ENCODE measurements around the gene FHIT.
"Not testable (repeated sequence)": the region's sequence is repeated elsewhere in the genome, so short reads cannot be mapped to it uniquely, and the experiment has no call there.

FHIT gene

DNA sequence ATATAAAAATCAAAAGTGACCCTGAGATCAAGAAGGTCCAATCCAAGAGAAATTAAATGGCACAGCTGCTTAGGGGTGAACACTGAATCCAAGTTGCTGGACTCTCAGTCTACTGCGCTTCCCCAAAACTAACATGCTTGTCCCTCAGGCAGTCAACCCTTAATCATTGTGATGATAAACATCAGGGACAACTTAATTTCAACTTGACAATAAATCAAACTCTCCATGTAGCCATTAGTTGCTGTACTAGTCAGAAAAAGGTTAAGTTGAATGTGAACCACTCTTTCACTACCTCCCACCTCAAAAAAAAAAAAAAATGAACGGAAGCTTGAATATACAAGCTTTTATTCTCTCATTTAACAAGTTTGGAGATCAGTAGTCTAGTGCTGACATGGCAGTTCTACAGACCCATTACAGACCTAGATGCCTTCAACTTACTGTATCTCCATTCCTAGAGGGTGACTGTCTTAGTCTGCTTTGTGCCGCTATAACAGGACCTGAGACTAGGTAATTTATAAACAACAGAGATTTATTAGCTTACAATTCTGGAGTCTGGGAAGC, 185.7 kb downstream of the FHIT start:
- DNase-seq, result no peak

DNA sequence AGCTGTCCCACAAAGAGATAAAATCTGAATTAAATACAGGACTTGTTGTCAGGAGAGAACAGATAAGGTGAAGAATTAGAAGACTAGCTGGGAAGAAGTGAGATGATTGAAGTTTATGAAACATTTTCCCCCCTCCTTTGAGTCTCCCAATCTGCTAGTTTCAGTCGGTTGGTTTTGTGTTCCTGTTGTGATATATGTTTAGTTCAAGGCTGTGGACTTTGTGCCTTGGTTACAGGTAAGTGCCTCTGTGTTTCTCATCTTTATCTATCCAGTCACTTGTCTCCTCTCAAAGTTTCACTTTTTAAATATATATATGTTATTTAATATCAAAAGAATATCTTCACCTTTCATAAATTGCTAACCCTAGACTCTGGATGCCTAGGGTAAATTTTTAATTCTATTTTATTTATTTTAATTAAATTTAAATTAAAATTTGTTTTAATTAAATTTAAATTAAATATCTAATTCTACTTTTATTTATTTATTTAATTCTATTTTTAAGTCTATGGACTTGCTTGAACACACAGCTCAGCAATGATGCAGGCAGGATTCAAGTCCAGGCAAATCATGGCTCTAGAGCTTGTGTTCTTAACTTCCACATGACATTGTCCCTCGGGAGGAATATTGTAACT, 190.0 kb downstream of the FHIT start:
- no peak for DNase-seq

DNA sequence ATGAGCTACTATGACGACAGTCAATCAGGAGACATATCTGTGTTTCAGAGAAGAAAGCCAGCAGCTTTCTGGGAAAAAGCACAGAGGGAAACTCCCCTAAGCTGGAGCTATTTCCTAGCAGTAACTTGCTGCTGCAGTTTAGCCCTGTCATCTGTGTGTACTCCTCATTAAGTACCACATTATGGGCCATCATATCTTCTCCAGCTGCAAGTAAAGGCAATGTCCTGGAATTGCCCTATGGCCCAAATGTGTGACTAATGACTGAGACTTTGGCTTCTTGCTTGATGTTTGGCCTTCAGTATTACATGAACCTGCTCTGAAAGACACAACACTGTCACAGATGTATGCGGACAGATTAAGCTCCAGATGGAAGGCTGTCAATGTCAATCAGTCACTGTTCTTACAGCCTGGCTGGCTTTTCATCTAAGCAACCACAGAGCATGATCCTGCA, 190.8 kb downstream of the FHIT start:
- no peak for DNase-seq

DNA sequence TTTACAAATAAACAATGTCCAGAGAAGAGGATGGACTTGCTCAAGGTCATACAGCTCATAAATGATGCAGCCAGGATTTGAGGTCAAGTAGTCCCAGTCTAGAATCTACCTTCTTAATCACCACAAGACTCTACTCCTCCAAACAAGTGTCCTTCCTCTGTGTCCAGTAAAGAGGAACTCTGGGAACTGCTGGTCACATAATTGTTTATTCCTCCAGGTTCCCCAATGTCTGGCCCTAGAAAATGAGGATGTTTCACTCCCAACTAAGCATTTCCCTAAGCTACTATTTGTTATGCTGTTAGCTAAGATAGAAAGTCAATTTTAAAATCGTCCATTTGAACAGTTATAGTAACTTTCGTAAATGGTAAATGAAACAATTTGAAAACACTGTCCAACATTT, 192.4 kb downstream of the FHIT start:
- no peak for DNase-seq

DNA sequence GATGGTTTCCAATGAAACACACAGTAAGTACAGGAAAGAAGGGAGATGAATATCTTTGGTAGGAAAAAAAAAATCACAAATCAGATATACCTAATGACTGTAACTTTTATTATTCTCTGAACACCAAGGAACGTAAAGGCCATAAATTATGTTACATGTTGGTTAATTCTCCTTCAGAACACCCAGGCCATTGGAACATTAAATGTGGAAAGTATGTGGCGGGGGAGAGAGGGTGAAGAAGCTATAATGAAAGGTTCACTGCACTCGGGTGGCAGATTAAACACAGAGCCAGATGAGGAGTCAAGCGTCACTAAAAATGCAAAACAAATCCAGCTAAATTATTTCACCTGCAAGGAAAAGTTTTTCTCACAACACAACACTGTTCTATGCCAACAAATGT, 193.8 kb downstream of the FHIT start:
- no peak for DNase-seq

DNA sequence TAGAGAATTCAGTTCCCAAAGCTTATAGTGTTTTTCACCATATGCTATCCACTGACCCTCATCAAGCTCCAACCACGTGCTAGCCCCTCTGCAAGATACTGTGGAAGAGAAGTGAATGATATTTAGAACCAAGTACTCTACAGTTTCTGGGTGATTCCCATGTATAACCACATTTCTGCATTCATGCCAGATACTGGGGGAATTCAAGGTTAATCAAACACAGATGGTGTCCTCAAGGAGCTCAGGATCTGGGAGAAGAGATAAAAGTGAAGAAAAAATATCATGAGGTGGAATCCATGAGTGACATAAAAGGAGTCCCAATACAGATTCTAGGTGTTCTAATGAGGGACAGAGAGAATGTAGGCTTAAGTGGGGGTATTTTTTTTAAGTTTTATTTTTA, 195.8 kb downstream of the FHIT start:
- DNase-seq, result no peak

DNA sequence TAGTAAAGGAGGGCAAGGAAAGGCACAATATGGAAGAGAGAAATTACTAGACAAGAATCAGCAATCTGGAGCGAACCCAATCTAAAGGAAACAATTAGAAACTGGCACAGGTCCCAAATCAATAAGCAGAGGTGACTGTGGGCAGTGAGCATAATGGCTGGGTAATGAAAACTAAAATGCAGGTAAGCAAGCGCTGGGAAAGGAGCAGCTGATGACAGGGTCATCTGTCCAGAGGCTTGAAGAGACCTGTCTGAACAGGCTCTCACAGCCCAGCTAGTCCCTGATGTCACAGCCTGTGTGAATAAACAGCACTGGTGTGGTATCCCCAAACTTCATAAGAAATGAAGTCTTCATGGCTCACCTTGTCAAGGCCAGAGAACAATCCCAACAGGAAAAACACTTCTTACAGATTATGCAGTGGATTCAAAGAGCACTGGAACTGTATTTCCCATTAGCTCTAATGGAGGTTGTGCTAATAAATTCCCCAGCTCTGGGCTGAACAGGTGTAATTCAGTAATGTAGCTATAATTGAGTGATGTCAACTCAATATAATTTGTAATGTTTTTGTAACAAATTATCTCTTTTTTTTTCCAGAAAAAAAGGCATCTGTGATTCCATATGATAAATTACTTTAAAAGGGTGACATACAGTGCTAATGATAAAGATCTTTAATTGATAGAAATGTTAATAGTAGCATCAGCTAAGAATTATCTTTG, 197.3 kb downstream of the FHIT start:
- no peak for DNase-seq

DNA sequence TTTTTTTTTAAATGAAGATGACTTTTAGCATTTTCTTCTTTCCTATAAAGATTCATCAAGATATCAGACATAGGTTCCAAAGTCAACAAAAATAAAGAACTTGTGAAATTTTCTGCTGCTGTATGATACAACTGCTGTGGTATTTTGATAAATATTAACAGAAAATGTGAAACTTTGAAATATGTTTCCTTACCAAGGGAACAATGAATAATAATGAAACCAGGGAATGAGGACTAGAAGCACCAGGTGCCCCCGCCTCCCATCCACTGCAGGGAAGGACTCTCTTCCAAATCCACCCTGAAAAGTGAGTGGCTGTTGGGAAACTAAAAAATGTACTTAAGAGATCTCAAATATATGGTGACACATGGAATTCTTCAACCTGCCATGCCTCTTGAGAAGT, 198.4 kb downstream of the FHIT start:
- DNase-seq, result no peak

DNA sequence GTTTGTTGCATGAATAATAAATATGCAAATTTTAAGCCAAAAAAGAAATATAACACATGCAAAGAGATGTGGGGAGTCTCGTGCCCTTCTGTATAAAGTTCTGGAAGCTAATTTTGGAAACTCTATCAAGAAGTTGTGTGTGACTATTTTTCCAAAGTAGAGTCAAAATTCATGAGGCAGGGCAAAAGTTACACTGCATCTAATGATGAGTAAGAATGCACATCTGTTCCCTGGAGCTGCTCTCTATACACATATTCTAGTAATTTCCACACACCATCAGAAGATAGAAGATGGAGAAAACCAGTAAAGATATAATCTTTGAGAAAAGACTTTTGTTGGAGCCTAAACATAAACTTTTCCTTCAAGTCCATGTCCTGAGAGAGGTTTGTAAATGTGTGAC, 199.6 kb downstream of the FHIT start:
- no peak for DNase-seq

DNA sequence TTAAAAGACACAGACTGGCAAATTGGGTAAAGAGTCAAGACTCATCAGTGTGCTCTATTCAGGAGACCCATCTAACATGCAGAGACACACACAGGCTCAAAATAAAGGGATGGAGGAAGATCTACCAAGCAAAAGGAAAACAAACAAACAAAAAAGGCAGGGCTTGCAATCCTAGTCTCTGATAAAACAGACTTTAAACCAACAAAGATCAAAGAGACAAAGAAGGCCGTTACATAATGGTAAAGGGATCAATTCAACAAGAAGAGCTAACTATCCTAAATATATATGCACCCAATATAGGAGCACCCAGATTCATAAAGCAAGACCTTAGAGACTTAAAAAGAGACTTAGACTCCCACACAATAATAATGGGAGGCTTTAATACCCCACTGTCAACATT, 206.1 kb downstream of the FHIT start:
- not testable (repeated sequence) for DNase-seq

DNA sequence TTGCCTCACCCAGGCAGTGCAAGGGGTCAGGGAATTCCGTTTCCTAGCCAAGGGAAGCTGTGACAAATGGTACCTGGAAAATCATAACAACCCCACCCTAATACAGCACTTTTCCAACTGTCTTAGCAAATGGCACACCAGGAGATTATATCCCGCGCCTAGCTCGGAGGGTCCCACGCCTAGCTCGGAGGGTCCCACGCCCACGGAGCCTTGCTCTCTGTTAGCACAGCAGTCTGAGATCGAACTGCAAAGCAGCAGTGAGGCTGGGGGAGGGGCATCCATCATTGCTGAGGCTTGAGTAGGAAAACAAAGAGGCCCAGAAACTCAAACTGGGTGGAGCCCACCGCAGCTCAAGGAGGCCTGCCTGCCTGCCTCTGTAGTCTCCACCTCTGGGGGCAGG, 208.1 kb downstream of the FHIT start:
- DNase-seq, result no peak

DNA sequence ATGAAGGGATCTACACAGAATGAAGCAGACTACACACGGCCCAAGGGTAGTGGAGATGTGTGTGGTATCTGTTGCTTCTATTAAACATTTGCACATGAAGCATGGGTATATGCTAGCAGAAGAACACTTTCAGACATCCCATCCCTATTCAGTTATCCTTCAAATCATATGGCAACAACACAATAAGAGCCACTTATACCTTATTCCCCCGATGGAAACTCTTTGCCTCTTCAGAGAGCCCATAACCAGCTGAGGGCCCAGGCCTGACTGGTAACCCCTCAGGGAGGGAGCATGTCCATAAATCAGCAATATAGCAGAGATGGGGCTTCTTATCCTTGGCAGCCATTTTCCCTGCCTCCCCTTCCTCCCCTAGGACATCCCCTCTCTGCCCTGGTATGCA, 210.6 kb downstream of the FHIT start:
- no peak for DNase-seq

DNA sequence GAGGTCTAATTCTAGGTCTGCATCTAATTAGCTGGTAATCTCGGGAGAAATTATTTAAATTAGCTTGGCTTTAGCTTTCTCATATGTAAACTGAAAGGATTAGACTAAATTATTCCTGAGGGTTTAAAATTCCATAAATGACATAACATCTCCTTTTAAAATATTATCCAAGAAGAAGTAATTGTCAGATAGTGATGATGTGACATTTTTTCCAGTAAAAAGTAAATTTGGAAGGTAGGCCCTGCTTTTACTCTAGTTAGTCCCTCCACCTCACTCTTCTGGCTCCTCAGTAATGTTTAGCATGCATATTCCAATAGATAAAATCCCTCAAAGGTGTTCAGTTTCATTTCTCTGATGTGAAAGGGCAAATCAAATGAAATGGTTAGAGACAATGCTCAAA, 215.7 kb downstream of the FHIT start:
- no peak for DNase-seq

DNA sequence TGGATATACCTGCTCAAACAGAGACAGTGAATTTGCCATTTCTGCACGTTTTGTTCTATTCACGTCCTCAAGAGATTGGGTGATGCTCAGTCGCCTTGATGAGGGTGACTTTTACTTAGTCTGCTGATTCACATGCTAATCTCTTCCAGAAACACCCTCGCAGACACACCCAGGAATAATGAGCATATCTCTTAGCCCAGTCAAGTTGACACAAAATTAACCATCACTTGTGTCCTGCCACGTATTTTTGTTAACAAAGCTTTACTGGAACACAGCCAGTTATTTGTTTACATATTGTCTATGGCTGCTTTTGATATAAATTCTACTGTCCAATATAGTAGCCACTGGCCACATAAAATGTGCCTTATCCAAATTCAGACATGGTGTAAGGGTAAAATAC, 218.3 kb downstream of the FHIT start:
- no peak for DNase-seq

DNA sequence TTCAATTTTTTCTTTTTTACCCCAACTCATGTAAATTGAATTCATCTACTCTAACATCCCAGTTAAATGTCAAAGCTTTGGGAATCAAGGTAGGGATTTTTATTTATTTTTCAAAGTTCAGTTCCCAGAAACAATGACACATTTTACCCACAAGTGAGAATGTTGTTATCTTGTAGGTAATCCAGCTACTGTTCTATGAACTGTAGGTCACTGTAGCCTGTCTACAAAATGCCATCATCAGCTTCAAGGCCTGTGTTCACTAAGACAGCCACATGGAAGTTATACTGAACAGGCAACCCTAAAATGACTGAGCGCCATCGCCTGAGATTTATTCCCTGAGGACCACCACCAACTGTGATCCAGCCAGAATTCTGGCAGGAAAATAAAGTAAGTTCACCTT, 219.7 kb downstream of the FHIT start:
- DNase-seq, result no peak

DNA sequence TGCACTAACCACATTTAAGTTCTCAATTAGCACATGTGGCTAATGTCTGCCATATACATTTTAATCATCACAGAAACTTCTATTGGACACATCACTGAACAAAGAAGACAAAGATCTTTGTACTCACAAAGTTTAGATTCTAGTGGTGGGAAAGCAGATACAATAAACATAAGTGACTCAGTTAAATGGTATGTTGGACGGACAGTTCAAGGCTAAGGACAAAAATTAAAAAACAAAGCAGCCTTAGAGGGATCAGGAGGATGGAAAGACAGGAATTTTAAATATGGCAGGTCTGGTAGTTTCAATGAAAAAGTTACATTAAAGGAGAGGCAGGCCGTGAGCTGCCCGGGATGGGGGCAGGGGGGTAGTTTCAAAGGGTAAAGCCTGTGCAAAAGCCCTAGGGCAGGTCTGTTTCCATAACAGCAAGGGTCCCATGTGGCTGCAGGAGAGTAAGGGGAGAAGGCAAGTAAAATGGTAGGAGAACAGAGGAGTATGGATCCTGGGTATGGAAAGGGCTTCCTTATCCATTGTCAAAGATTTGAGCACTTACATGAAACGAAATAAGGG, 220.7 kb downstream of the FHIT start:
- no peak for DNase-seq

DNA sequence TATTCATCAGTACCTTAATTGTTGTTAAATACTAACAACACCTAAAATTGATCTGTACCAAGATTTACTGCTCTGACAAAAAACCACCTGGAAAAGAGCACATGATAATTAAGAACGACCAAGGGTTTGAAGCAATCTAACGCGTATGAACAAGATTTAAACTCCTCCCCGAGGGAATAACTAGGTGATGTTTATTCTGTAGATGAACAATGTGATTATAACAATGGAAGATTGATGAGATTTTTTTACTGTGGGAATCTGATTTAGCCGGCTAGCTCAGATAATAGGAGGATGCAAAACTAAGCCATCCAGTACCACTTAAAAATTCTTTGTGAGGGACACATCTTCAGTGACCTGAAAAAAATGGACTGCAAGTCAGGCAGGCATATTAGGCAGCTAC, 222.1 kb downstream of the FHIT start:
- no peak for DNase-seq

DNA sequence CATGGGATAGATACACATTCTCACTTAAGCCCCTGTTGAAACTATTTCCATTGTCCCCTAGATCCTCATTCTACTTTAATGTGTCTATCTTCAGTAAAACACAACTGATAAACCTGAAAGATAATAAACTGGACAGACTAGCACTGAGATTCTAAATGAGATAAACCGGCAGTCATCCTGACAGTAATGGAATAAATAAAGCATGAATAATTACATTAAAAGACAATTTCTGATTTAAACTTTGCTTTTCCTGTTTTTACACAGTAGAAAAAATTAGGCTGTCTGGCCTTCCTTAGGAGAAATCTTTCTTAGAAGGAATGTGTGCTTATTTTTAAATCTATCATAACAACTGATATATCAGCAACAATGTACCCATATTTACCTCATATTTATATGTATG, 232.4 kb downstream of the FHIT start:
- DNase-seq, result no peak

DNA sequence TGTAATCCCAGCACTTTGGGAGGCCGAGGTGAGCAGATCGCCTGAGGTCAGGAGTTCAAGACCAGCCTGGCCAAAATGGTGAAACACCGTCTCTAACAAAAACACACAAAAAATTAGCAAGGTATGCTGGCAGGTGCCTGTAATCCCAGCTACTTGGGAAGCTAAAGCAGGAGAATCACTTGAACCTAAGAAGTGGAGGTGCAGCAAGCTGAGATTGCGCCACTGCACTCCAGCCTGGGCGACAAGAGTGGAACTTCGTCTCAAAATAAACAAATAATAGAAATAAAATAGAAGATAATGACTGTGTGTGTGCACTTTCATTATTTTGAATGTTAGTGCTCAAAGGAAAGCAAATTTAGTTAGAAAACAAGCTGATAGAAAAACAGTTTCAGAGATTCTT, 234.2 kb downstream of the FHIT start:
- DNase-seq, result not testable (repeated sequence)

DNA sequence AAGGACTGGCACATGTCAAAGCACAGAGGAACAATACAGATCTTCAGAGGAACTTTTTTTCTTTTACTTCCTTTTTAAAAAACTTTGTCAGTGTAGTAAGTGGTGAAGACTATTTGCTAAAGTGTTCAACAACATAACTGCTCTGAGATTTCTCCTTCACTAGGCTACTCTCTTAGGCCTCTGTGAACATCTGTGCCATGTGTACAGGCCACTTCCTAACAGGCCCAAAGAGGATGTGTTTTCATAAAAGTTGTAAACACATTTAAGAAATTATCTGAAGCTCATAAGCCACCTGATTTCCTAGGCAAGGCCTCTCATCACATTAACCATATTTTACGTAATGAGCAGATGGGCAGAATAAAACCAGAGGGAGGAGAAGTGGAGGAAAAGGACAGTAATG, 235.4 kb downstream of the FHIT start:
- no peak for DNase-seq

DNA sequence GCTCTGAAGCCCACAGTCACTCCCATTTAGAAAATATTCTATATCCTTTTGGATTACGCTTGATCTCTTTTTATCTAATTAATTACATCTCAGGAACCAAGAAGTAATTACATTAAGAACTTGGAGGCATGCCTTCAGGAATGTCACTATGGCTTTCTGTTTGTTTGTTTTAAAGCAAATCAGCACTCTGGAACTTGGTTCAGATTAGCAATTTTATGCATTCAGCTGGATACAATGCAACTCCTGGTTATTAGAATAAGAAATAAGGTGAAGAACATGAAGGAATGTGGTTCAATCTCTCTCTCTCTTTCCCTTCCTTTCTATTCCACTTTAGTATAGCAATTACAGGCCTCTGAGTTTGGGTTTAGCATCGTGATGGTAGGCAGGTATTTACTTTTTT, 235.8 kb downstream of the FHIT start:
- DNase-seq, result no peak

DNA sequence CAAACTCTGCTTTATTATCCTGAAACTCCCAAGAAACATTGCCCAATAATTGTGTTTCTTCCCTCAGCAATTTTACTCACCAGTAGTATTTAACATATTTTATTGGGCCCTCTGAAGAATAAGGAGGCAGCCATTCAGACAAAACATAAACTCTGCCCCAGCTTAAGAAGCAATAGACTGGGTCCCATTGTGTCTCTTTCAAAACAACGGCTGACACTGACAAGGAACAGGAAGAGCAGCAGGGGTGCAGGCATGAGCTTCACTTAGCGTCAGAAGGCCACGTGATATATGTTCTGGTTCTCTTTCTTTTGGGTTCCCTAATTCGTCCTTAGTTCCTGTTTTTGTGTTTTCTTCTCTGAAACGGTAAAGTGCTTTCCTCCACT, 242.3 kb downstream of the FHIT start:
- peak in 18 of 56 donors; percentile 1 to 18 (median 12) for DNase-seq
